ENCODE results near the gene DDX51.

The DDX51 gene

GRCh38 chr12:132178316-132178715, 34.2 kb upstream of the DDX51 start:
- H3K27ac ChIP-seq: no peak overlapping the region
- no peak for TF ChIP-seq ZFX (IDR thresholded peaks at IDR 0.05; ENCODE audit: borderline replicate concordance)
- no peak for TF ChIP-seq CTCF (IDR thresholded peaks at IDR 0.05)

- TF ChIP-seq ZFX (IDR thresholded peaks at IDR 0.05; ENCODE audit: borderline replicate concordance): no peak
- TF ChIP-seq CTCF (IDR thresholded peaks at IDR 0.05): no peak
These were observed 32.9 kb upstream of the DDX51 start for GRCh38 chr12:132176920-132177551.

GRCh38 chr12:132176385-132176919, 32.3 kb upstream of the DDX51 start:
- TF ChIP-seq ZFX (IDR thresholded peaks at IDR 0.05; ENCODE audit: borderline replicate concordance): no peak
- TF ChIP-seq CTCF (IDR thresholded peaks at IDR 0.05): no peak
- H3K27ac ChIP-seq: no peak overlapping the region

More at GRCh38 chr12:132176920-132177551, 32.9 kb upstream of the DDX51 start:
- no peak overlapping the region for H3K27ac ChIP-seq

- no peak overlapping the region for H3K27ac ChIP-seq
- TF ChIP-seq ZFX (IDR thresholded peaks at IDR 0.05; ENCODE audit: borderline replicate concordance) (no peak), CTCF (IDR thresholded peaks at IDR 0.05) (no peak)
These were observed 31.6 kb upstream of the DDX51 start for GRCh38 chr12:132175496-132176384.

- no peak overlapping the region for H3K27ac ChIP-seq
- TF ChIP-seq ZFX (IDR thresholded peaks at IDR 0.05; ENCODE audit: borderline replicate concordance) (no peak), CTCF (IDR thresholded peaks at IDR 0.05) (no peak)
These were observed 30.8 kb upstream of the DDX51 start for GRCh38 chr12:132174839-132175490.

- H3K27ac ChIP-seq: no peak overlapping the region
- TF ChIP-seq CTCF (IDR thresholded peaks at IDR 0.05): no peak
- TF ChIP-seq ZFX (IDR thresholded peaks at IDR 0.05; ENCODE audit: borderline replicate concordance): no peak
These were observed 30.1 kb upstream of the DDX51 start for GRCh38 chr12:132174015-132174838.

Measured in 22Rv1 (cell line).